Kidney glomerular epithelial cell (primary cell): ENCODE data around the gene RNF144B.
A peak's percentile ranks its signal among the peaks of the same experiment; 100 is the strongest.

Experiments
- DNase-seq: peaks from one replicate; lab custom pipeline; 2025; lab: John Stamatoyannopoulos, UW

The RNF144B gene

GRCh38 chr6:18511211-18511610 lies 124.1 kb downstream of the RNF144B start:
- no peak for DNase-seq

GRCh38 chr6:18513253-18513798 lies 126.2 kb downstream of the RNF144B start:
- no peak for DNase-seq

GRCh38 chr6:18514180-18514579 lies 127.0 kb downstream of the RNF144B start:
- DNase-seq = no peak

GRCh38 chr6:18515767-18516166 lies 128.6 kb downstream of the RNF144B start:
- DNase-seq = peak; percentile 51
